HCT116 (cell line): ENCODE data around the gene LRRC47.

Experiments used
- CEBPB ChIP-seq: IDR thresholded peaks from 2 replicates; pipeline ENCODE4 v1.6.1; 2012; ENCODE audit warnings: low read depth
- CTCF ChIP-seq, 3 experiments: fragments of 200-600 bp in 1 of 3; sonication (generic) in 1 of 3; IDR thresholded peaks in 2 of 3; conservative IDR thresholded peaks in 1 of 3; 2 replicates each; pipeline ENCODE4 v1.5.1; 2012 to 2017; ENCODE audit warnings: low read depth in 2 of 3, low read length in 2 of 3, antibody characterized with exemption in 1 of 3, borderline replicate concordance in 1 of 3, control low read depth in 1 of 3, mild to moderate bottlenecking in 1 of 3, mixed read lengths in 1 of 3, mixed run types in 1 of 3, moderate library complexity in 1 of 3; ENCODE audit not compliant: insufficient read depth in 1 of 3
- EZH2 ChIP-seq: fragments of 200-600 bp; sonication (generic); IDR thresholded peaks from 2 replicates; pipeline ENCODE4 v1.6.1; 2017; ENCODE audit warnings: antibody characterized with exemption, mixed run types
- EZH2phosphoT487 ChIP-seq: fragments of 200-600 bp; IDR thresholded peaks from 2 replicates; pipeline ENCODE4 v1.6.1; 2018; ENCODE audit warnings: antibody characterized with exemption, borderline replicate concordance
- POLR2AphosphoS5 ChIP-seq: IDR thresholded peaks from 2 replicates; pipeline ENCODE4 v1.6.1; 2011; ENCODE audit warnings: mild to moderate bottlenecking, low read depth, low read length, moderate library complexity
- YY1 ChIP-seq: IDR thresholded peaks from 2 replicates; pipeline ENCODE4 v1.6.1; 2011; ENCODE audit warnings: low read length, low read depth, moderate library complexity, mild to moderate bottlenecking; ENCODE audit not compliant: insufficient replicate concordance; ENCODE audit errors: extremely low read depth
- TF ChIP-seq, protein P1 (sequence below): IDR thresholded peaks from 2 replicates; pipeline ENCODE4 v1.6.1; 2012

GRCh38 chr1:3779912-3780416 is 16.3 kb downstream of the LRRC47 start:
- no peak for TF ChIP-seq CTCF (IDR thresholded peaks at IDR 0.05 in 2 of 3, conservative IDR thresholded peaks at IDR 0.05 in 1 of 3; ENCODE audit: borderline replicate concordance in 1 of 3, insufficient read depth in 1 of 3, low read depth in 2 of 3, low read length in 2 of 3)
- no peak for TF ChIP-seq EZH2
- TF ChIP-seq POLR2AphosphoS5 = no peak
- TF ChIP-seq, protein P1, sequence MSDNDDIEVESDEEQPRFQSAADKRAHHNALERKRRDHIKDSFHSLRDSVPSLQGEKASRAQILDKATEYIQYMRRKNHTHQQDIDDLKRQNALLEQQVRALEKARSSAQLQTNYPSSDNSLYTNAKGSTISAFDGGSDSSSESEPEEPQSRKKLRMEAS = no peak
- no peak for TF ChIP-seq YY1
- no peak for TF ChIP-seq EZH2phosphoT487
- no peak for TF ChIP-seq CEBPB
